Activated CD8-positive, alpha-beta T cell treated with anti-CD3 and anti-CD28 coated beads for 36 hours (primary cell): ENCODE data around the gene ZBTB4. TPM values are rescaled to one million over a fixed set of nuclear protein-coding genes. Genes with fewer than 3 reads are reported as not detected.
A peak's percentile ranks its signal among the peaks of the same experiment; 100 is the strongest.

ENCODE experiments used
- ATAC-seq: fragments of 200-7000 bp; cut with Tn5 transposase; one replicate; pipeline ENCODE4 v1.10.0; 2021; ENCODE audit warnings: mild to moderate bottlenecking, moderate library complexity
- CTCF ChIA-PET: fragments of 350-600 bp; sonication (Branson Sonifier 250); formaldehyde crosslinking; loops from one replicate; lab custom pipeline; 2021; ENCODE audit warnings: antibody characterized with exemption; lab: Charles Lee
- POLR2A ChIA-PET: fragments of 350-600 bp; sonication (Branson Sonifier 250); formaldehyde crosslinking; loops from one replicate; lab custom pipeline; 2021; ENCODE audit warnings: antibody characterized with exemption; lab: Charles Lee
- DNase-seq: peaks from one replicate; pipeline ENCODE4 v3.0.0-alpha.2; 2020
- H3K27ac Mint-ChIP-seq: one replicate; pipeline ENCODE4 v1.8.0; 2021; ENCODE audit warnings: mild to moderate bottlenecking, mixed read lengths
- H3K27me3 Mint-ChIP-seq: one replicate; pipeline ENCODE4 v1.8.0; 2021; ENCODE audit warnings: mixed read lengths
- H3K36me3 Mint-ChIP-seq: one replicate; pipeline ENCODE4 v1.8.0; 2021; ENCODE audit warnings: low read depth, mixed read lengths
- H3K4me1 Mint-ChIP-seq: one replicate; pipeline ENCODE4 v1.8.0; 2021; ENCODE audit warnings: low read depth, mixed read lengths
- H3K4me3 Mint-ChIP-seq: one replicate; pipeline ENCODE4 v1.8.0; 2021; ENCODE audit warnings: mild to moderate bottlenecking, moderate library complexity, mixed read lengths
- H3K9me3 Mint-ChIP-seq: one replicate; pipeline ENCODE4 v1.8.0; 2021; ENCODE audit warnings: mixed read lengths
- intact Hi-C: fragments of 100-400 bp; cut with micrococcal nuclease; formaldehyde crosslinking; loops from one replicate; pipeline ENCODE4 v1.10.0; 2022
- total RNA-seq, 2 experiments: library from RNA; stranded (reverse); gene quantifications; one replicate each; pipeline ENCODE4 v1.2.3, GENCODE V29; 2021
- TF ChIP-seq, protein P1 (sequence below): fragments of 200-600 bp; IDR thresholded peaks from one replicate; pipeline ENCODE4 v1.8.0; 2022; ENCODE audit warnings: antibody characterized with exemption, mild to moderate bottlenecking

Gene ZBTB4
- total RNA-seq, 2 experiments from 2014 or later = 24.3 to 24.6 TPM

DNA sequence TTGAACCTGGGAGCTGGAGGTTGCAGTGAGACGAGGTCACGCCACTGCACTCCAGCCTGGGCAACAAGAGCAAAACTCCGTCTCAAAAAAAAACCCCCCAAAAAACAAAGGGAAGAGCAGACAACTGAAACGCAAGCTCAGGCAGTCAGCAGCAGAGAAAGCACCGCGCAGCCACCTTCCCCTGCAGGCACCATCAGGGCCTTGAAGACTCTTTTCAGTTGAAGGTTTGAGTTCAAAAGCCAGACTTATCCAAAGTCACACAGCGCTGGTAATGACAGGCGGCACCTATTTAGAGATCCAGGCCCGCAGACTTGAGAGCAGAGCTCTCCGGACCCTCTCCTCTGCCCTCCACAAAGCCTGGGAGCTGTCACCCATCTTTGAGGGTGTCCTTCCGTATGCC, 11.1 kb downstream of the ZBTB4 start:
- ATAC-seq = no peak
- Mint-ChIP-seq H3K27ac (peak overlapping the region; percentile 30), H3K27me3 (no peaks in the 10 kb centered on the region), H3K4me1 (peaks cover 31% of the 10 kb centered on the region), H3K36me3 (peaks cover 11% of the 10 kb centered on the region), H3K4me3 (no peak overlapping the region), H3K9me3 (no peaks in the 10 kb centered on the region)
- ChIA-PET CTCF (interaction anchor here (1.3 to 2.2 kb wide), 4 partner anchors 8 to 112 kb away, joined by 3 to 8 read pairs (median 6); no protein-coding TSS in a partner anchor), POLR2A (interaction anchor here (0.7 to 16.3 kb wide), 6 partner anchors 9 to 93 kb away, joined by 3 to 122 read pairs (median 4); partner anchors contain the start of gene ZBTB4)
- DNase-seq = no peak
- TF ChIP-seq, protein P1, sequence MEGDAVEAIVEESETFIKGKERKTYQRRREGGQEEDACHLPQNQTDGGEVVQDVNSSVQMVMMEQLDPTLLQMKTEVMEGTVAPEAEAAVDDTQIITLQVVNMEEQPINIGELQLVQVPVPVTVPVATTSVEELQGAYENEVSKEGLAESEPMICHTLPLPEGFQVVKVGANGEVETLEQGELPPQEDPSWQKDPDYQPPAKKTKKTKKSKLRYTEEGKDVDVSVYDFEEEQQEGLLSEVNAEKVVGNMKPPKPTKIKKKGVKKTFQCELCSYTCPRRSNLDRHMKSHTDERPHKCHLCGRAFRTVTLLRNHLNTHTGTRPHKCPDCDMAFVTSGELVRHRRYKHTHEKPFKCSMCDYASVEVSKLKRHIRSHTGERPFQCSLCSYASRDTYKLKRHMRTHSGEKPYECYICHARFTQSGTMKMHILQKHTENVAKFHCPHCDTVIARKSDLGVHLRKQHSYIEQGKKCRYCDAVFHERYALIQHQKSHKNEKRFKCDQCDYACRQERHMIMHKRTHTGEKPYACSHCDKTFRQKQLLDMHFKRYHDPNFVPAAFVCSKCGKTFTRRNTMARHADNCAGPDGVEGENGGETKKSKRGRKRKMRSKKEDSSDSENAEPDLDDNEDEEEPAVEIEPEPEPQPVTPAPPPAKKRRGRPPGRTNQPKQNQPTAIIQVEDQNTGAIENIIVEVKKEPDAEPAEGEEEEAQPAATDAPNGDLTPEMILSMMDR = no peak
- intact Hi-C loops = no loop called here

DNA sequence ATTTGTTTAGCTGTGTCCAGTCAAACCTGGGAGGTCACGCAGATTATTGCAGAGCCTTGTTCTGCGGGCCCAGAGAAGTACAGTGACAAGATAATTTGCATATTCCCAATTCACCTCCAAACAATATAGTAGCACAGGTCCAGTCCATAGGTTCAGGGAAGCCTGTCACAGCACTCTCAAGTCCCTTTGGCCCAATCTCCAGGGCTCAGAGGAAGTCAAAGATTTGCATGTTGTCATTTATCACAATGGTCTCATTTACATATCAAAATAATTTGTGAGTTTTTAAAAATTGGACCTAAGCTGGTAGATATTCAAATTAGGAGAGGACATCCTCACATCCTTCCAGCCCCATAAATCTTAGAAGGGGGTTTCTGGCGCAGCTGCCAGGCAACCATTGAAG, 11.9 kb downstream of the ZBTB4 start:
- Mint-ChIP-seq H3K9me3 (no peaks in the 10 kb centered on the region), H3K4me1 (peaks cover 31% of the 10 kb centered on the region), H3K27me3 (no peaks in the 10 kb centered on the region), H3K27ac (peak overlapping the region; percentile 83), H3K36me3 (peaks cover 13% of the 10 kb centered on the region), H3K4me3 (no peak overlapping the region)
- ChIA-PET POLR2A (interaction anchor here (0.7 to 16.3 kb wide), 6 partner anchors 10 to 93 kb away, joined by 3 to 122 read pairs (median 4); partner anchors contain the start of gene ZBTB4), CTCF (interaction anchor here (1.3 to 2.2 kb wide), 4 partner anchors 9 to 112 kb away, joined by 3 to 8 read pairs (median 6); no protein-coding TSS in a partner anchor)
- DNase-seq (no peak), ATAC-seq (no peak)
- TF ChIP-seq, protein P1 = no peak
- intact Hi-C loops = no loop called here

DNA sequence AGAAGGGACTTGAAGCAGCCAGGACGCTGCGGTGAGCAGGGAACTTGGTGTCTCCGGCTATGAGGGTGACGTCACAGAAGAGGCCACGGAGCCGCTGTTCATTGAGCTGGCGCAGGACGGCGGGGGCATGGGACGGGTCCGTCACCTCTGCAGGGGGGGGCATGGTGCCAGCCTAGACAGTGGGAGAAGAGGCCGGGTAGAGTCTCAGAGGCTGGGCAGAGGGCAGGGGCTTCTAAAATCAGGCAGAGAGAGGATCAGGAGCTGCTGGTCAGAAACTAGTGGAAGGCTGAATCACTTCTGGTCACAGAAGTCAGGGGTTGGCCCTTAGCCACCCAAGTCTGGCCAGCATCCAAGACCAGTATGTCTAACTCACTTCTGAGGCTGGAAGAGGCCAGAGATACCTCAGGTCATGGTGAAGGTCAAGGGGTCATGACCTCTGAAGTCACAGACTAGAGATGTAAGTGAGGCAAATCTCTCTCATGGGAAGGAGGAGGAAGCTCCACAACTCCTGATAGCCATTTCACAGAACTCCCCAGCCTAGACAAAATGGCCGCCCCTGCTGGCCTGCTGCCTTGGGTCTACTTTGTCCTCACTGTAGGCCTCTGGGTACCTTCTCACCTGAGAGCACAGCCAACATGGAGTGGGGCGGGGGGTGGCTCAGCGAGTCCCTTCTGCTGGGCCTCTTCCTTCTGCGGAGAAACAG, 12.6 kb downstream of the ZBTB4 start:
- DNase-seq = no peak
- ATAC-seq = peak; percentile 8
- ChIA-PET CTCF (interaction anchor here (1.3 to 2.2 kb wide), 4 partner anchors 9 to 111 kb away, joined by 3 to 8 read pairs (median 6); no protein-coding TSS in a partner anchor), POLR2A (interaction anchor here (0.6 to 16.3 kb wide), 4 partner anchors 9 to 21 kb away, joined by 4 to 122 read pairs (median 5); partner anchors contain the start of gene ZBTB4)
- peaks cover 13% of the 10 kb centered on the region for H3K36me3 Mint-ChIP-seq
- no peak overlapping the region for H3K4me3 Mint-ChIP-seq
- no peaks in the 10 kb centered on the region for H3K27me3 Mint-ChIP-seq
- H3K9me3 Mint-ChIP-seq = no peaks in the 10 kb centered on the region
- peak overlapping the region; percentile 83 for H3K27ac Mint-ChIP-seq
- intact Hi-C loops = no loop called here
- peaks cover 28% of the 10 kb centered on the region for H3K4me1 Mint-ChIP-seq
- TF ChIP-seq, protein P1 = no peak

DNA sequence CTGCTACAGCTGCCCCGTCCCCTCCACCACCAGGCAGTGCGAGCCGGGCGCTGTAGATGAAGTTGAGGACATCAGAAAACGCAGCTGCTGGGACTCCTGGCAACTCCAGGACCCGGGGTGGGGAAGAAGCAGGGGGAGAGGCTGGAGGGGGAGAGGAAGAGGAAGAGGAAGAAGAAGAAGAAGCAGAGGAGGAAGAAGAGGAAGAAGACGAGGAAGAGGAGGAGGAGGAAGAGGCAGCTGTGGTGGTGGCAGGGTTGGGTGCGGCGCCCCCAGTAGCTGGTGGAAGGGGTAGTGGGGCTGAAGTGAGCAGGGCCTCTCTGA, 13.2 kb downstream of the ZBTB4 start:
- H3K4me3 Mint-ChIP-seq = no peak overlapping the region
- intact Hi-C loops = no loop called here
- DNase-seq (no peak), ATAC-seq (no peak)
- TF ChIP-seq, protein P1 = no peak
- H3K36me3 Mint-ChIP-seq = peaks cover 15% of the 10 kb centered on the region
- H3K9me3 Mint-ChIP-seq = no peaks in the 10 kb centered on the region
- H3K4me1 Mint-ChIP-seq = peaks cover 24% of the 10 kb centered on the region
- CTCF ChIA-PET = interaction anchor here (2.2 kb wide), 1 partner anchor 10 kb away, joined by 8 read pairs; no protein-coding TSS in a partner anchor
- POLR2A ChIA-PET = interaction anchor here (0.6 to 16.3 kb wide), 3 partner anchors 11 to 20 kb away, joined by 4 to 122 read pairs (median 5); partner anchors contain the start of gene ZBTB4
- peak overlapping the region; percentile 83 for H3K27ac Mint-ChIP-seq
- no peaks in the 10 kb centered on the region for H3K27me3 Mint-ChIP-seq
